ENCODE results near the gene CELF4. TPM values are rescaled to one million over a fixed set of nuclear protein-coding genes. Genes with fewer than 3 reads are reported as not detected.

CELF4 gene
- total RNA-seq, 1 experiment from 2014 or later: 0.11 TPM

- intact Hi-C loops (cut with micrococcal nuclease; ENCODE audit: unreplicated experiment): no loop called here
- POLR2A ChIA-PET: no interaction called here
- Mint-ChIP-seq H3K4me3 (ENCODE audit: unreplicated experiment) (no peak overlapping the region), H3K4me1 (ENCODE audit: low read depth, unreplicated experiment) (peaks cover 5% of the 10 kb centered on the region), H3K27ac (ENCODE audit: unreplicated experiment) (no peak overlapping the region), H3K27me3 (ENCODE audit: insufficient read depth, unreplicated experiment) (no peaks in the 10 kb centered on the region), H3K9me3 (ENCODE audit: unreplicated experiment) (no peaks in the 10 kb centered on the region), H3K36me3 (ENCODE audit: insufficient read depth, unreplicated experiment) (no peaks in the 10 kb centered on the region)
- Histone ChIP-seq H3K4me3 (ENCODE audit: low read depth, low read length) (no peak overlapping the region), H3K9me3 (no peaks in the 10 kb centered on the region), H3K27me3 (replicated peaks; ENCODE audit: control insufficient read depth, insufficient read depth, low read length) (no peaks in the 10 kb centered on the region), H3K36me3 (ENCODE audit: control insufficient read depth, insufficient read depth, low read length) (no peaks in the 10 kb centered on the region), H3K4me1 (no peaks in the 10 kb centered on the region)
- CTCF ChIA-PET: no interaction called here
- TF ChIP-seq CTCF (IDR thresholded peaks at IDR 0.05; ENCODE audit: insufficient read depth in 1 of 2, low read depth in 1 of 2, low read length in 1 of 2, severe bottlenecking in 1 of 2, unreplicated experiment in 1 of 2): no peak
- DNase-seq: no peak
- no TSS peak for BruUV-seq (replicated peaks)
Measured at GRCh38 chr18:37307181-37307580, 258.4 kb downstream of the CELF4 start.

GRCh38 chr18:37306432-37306831 is 259.2 kb downstream of the CELF4 start:
- peaks cover 5% of the 10 kb centered on the region for H3K4me1 Mint-ChIP-seq (ENCODE audit: low read depth, unreplicated experiment)
- Histone ChIP-seq H3K4me1 (no peaks in the 10 kb centered on the region), H3K9me3 (no peaks in the 10 kb centered on the region), H3K4me3 (ENCODE audit: low read depth, low read length) (no peak overlapping the region), H3K27me3 (replicated peaks; ENCODE audit: control insufficient read depth, insufficient read depth, low read length) (no peaks in the 10 kb centered on the region), H3K36me3 (ENCODE audit: control insufficient read depth, insufficient read depth, low read length) (no peaks in the 10 kb centered on the region)
- BruUV-seq (replicated peaks): no TSS peak
- intact Hi-C loops (cut with micrococcal nuclease; ENCODE audit: unreplicated experiment): no loop called here
- H3K27ac Mint-ChIP-seq (ENCODE audit: unreplicated experiment): no peak overlapping the region
- DNase-seq: no peak
- H3K9me3 Mint-ChIP-seq (ENCODE audit: unreplicated experiment): no peaks in the 10 kb centered on the region
- no peak for TF ChIP-seq CTCF (IDR thresholded peaks at IDR 0.05; ENCODE audit: insufficient read depth in 1 of 2, low read depth in 1 of 2, low read length in 1 of 2, severe bottlenecking in 1 of 2, unreplicated experiment in 1 of 2)
- H3K27me3 Mint-ChIP-seq (ENCODE audit: insufficient read depth, unreplicated experiment): no peaks in the 10 kb centered on the region
- H3K4me3 Mint-ChIP-seq (ENCODE audit: unreplicated experiment): no peak overlapping the region
- no peaks in the 10 kb centered on the region for H3K36me3 Mint-ChIP-seq (ENCODE audit: insufficient read depth, unreplicated experiment)
- POLR2A ChIA-PET: no interaction called here
- CTCF ChIA-PET: no interaction called here

GRCh38 chr18:37305066-37305465 is 260.5 kb downstream of the CELF4 start:
- Histone ChIP-seq H3K4me3 (ENCODE audit: low read depth, low read length) (no peak overlapping the region), H3K9me3 (no peaks in the 10 kb centered on the region), H3K36me3 (ENCODE audit: control insufficient read depth, insufficient read depth, low read length) (no peaks in the 10 kb centered on the region), H3K4me1 (no peaks in the 10 kb centered on the region), H3K27me3 (replicated peaks; ENCODE audit: control insufficient read depth, insufficient read depth, low read length) (no peaks in the 10 kb centered on the region)
- ChIA-PET POLR2A (no interaction called here), CTCF (no interaction called here)
- TF ChIP-seq CTCF (IDR thresholded peaks at IDR 0.05; ENCODE audit: insufficient read depth in 1 of 2, low read depth in 1 of 2, low read length in 1 of 2, severe bottlenecking in 1 of 2, unreplicated experiment in 1 of 2): no peak
- H3K4me1 Mint-ChIP-seq (ENCODE audit: low read depth, unreplicated experiment): peaks cover 5% of the 10 kb centered on the region
- H3K4me3 Mint-ChIP-seq (ENCODE audit: unreplicated experiment): no peak overlapping the region
- H3K27ac Mint-ChIP-seq (ENCODE audit: unreplicated experiment): no peak overlapping the region
- H3K9me3 Mint-ChIP-seq (ENCODE audit: unreplicated experiment): no peaks in the 10 kb centered on the region
- no peak for DNase-seq
- intact Hi-C loops (cut with micrococcal nuclease; ENCODE audit: unreplicated experiment): no loop called here
- BruUV-seq (replicated peaks): no TSS peak
- H3K27me3 Mint-ChIP-seq (ENCODE audit: insufficient read depth, unreplicated experiment): no peaks in the 10 kb centered on the region
- H3K36me3 Mint-ChIP-seq (ENCODE audit: insufficient read depth, unreplicated experiment): peaks cover 5% of the 10 kb centered on the region
